ENCODE measurements around the gene RASSF4. TPM values are rescaled to one million over a fixed set of nuclear protein-coding genes. Genes with fewer than 3 reads are reported as not detected.

Gene RASSF4
- total RNA-seq, 1 experiment from 2014 or later = 11.5 TPM

DNA sequence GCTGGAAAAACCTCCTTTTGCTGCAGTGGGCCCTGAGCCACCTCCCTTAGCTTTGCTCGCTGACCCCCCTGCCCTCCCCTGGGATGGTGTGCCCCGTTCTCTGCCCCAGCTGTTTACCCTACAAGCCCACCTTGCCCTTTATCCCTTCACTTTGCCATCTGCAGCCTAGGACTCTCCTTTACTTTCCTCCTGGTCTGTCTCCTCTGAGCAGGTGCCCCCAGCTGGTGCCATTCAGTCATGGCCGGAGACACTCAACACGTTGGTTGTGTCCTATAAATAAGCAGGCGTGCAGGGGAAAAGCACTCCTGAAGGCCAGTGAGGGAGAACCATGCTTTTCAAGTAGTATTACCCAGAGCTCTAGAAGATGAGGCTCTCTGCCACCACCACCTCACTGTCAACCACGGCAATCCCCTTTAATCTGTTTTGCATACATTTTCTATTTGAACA lies 6.1 kb downstream of the RASSF4 start:
- H2BK15ac ChIP-seq (ENCODE audit: low read depth, low read length) = no peak overlapping the region
- no peaks in the 10 kb centered on the region; a peak in 2 of 5 replicates for H3K9me3 Mint-ChIP-seq
- peak overlapping the region in 1 of 3 experiments; percentile 4; a peak in 1 of 7 replicates for H3K27ac Mint-ChIP-seq
- H2AK5ac ChIP-seq (ENCODE audit: insufficient read length, low read length) = no peak overlapping the region
- no peak overlapping the region for H3T11ph ChIP-seq (ENCODE audit: low read length)
- H3K36me3 Mint-ChIP-seq (ENCODE audit: insufficient read depth in 1 of 3, low read depth in 3 of 3) = peaks cover 3 to 14% (median 4%) of the 10 kb centered on the region in 3 experiments; a peak in 6 of 7 replicates
- no peak overlapping the region for H2BK120ac ChIP-seq (ENCODE audit: low read depth, low read length, poor library complexity, severe bottlenecking)
- H3K23me2 ChIP-seq (ENCODE audit: insufficient read length, low read depth, low read length, poor library complexity, severe bottlenecking) = no peaks in the 10 kb centered on the region
- no peak overlapping the region for H2BK5ac ChIP-seq (ENCODE audit: insufficient read length, low read length)
- H2AFZ ChIP-seq (ENCODE audit: low read length) = no peak overlapping the region
- peak; percentile 26 for DNase-seq
- H3K23ac ChIP-seq (ENCODE audit: insufficient read length, low read depth, low read length) = no peak overlapping the region
- no peak overlapping the region for H3K14ac ChIP-seq (ENCODE audit: insufficient read depth, low read length)
- H3K56ac ChIP-seq (ENCODE audit: insufficient read length, low read depth, low read length) = no peak overlapping the region
- no peak overlapping the region for H2BK20ac ChIP-seq (ENCODE audit: low read depth, low read length, poor library complexity, severe bottlenecking)
- H3K4me3 Mint-ChIP-seq = peak overlapping the region in 1 of 2 experiments; percentile 21; a peak in 2 of 5 replicates
- peaks cover 63 to 64% of the 10 kb centered on the region in 2 experiments for H3K4me1 Mint-ChIP-seq
- H3K27me3 ChIP-seq (ENCODE audit: insufficient read depth, low read length) = no peaks in the 10 kb centered on the region
- H3K4me2 ChIP-seq (ENCODE audit: insufficient read depth, insufficient read length, low read length) = no peak overlapping the region
- H3K79me1 ChIP-seq (ENCODE audit: insufficient read depth, low read depth, low read length, poor library complexity, severe bottlenecking) = no peaks in the 10 kb centered on the region
- WGBS (ENCODE audit: extremely low coverage, insufficient read length, low lambda C conversion rate) = no CpG with 5 or more reads among the region's 6 CpGs
- TF ChIP-seq CTCF (conservative IDR thresholded peaks at IDR 0.05) = no peak
- H2BK12ac ChIP-seq (ENCODE audit: insufficient read length, low read depth, low read length) = no peak overlapping the region
- no peak overlapping the region for H4K5ac ChIP-seq (ENCODE audit: insufficient read length, low read depth, low read length)
- no peaks in the 10 kb centered on the region for H3K9me3 ChIP-seq (ENCODE audit: control insufficient read depth, low read depth, low read length)
- peaks cover 6% of the 10 kb centered on the region for H3K27me3 Mint-ChIP-seq (ENCODE audit: low read depth)
- no peak overlapping the region for H4K91ac ChIP-seq (ENCODE audit: insufficient read length, low read depth, low read length)
- H3K27ac ChIP-seq (ENCODE audit: insufficient read length, low read depth, low read length) = no peak overlapping the region
- H3K18ac ChIP-seq (ENCODE audit: insufficient read length, low read depth, low read length) = no peak overlapping the region
- H3K4me1 ChIP-seq (ENCODE audit: insufficient read depth, low read length) = peaks cover 19% of the 10 kb centered on the region
- H4K20me1 ChIP-seq (ENCODE audit: control insufficient read depth, insufficient read depth, insufficient read length) = no peaks in the 10 kb centered on the region
- no peaks in the 10 kb centered on the region for H3K79me2 ChIP-seq (ENCODE audit: insufficient read depth, low read length)
- no peak overlapping the region for H3K4ac ChIP-seq (ENCODE audit: low read depth, low read length)
- no peak overlapping the region for H4K8ac ChIP-seq (replicated peaks; ENCODE audit: insufficient read length, low read depth, low read length)
- no peak overlapping the region for H3K9ac ChIP-seq (ENCODE audit: extremely low read depth, insufficient read length, low read length)
